Retinal pigment epithelial cell (primary cell): ENCODE data around the gene GMEB2.
"Not testable (repeated sequence)": the region's sequence is repeated elsewhere in the genome, so short reads cannot be mapped to it uniquely, and the experiment has no call there.

Source experiments
- DNase-seq: peaks from one replicate; pipeline ENCODE4 v3.0.0-alpha.2; 2010; ENCODE audit warnings: low read depth
- H3K4me3 ChIP-seq: 2 replicates; pipeline ENCODE4 v1.5.1; 2011; ENCODE audit warnings: mild to moderate bottlenecking, low read length, control low read depth, moderate library complexity
- CTCF ChIP-seq: conservative IDR thresholded peaks from 2 replicates; pipeline ENCODE4 v1.5.1; 2011; ENCODE audit warnings: low read depth, low read length, control low read depth, inconsistent platforms

GMEB2 gene

GRCh38 chr20:63626424-63627128 lies at the start of gene GMEB2:
TSS of gene GMEB2 (minus strand) at chr20:63627101. CDS start at chr20:63619397, 7,704 bp downstream.
- H3K4me3 ChIP-seq = peak within 1 kb of the TSS; percentile 78
- no peak for TF ChIP-seq CTCF
- DNase-seq = no peak

GRCh38 chr20:63675681-63676368 lies 48.9 kb upstream of the GMEB2 start:
- DNase-seq = no peak
- no peak overlapping the region for H3K4me3 ChIP-seq
- no peak for TF ChIP-seq CTCF

- no peak for DNase-seq
- no peak overlapping the region for H3K4me3 ChIP-seq
- no peak for TF ChIP-seq CTCF
Measured at GRCh38 chr20:63673951-63674350, 47.0 kb upstream of the GMEB2 start.

GRCh38 chr20:63672666-63673065 lies 45.8 kb upstream of the GMEB2 start:
- TF ChIP-seq CTCF = no peak
- H3K4me3 ChIP-seq = no peak overlapping the region
- DNase-seq = no peak

- not testable (repeated sequence) for DNase-seq, H3K4me3 ChIP-seq
Measured at GRCh38 chr20:63671695-63672094, 44.8 kb upstream of the GMEB2 start.

- no peak for TF ChIP-seq CTCF
- no peak overlapping the region for H3K4me3 ChIP-seq
- no peak for DNase-seq
Measured at GRCh38 chr20:63668351-63668750, 41.5 kb upstream of the GMEB2 start.

- no peak overlapping the region for H3K4me3 ChIP-seq
- DNase-seq = no peak
- TF ChIP-seq CTCF = no peak
Measured at GRCh38 chr20:63667858-63668257, 41.0 kb upstream of the GMEB2 start.
